Activated naive CD4-positive, alpha-beta T cell (primary cell): Measurements from ENCODE around the gene CFAP58.
"Not testable (repeated sequence)": the region's sequence is repeated elsewhere in the genome, so short reads cannot be mapped to it uniquely, and the experiment has no call there.

Source experiments
- DNase-seq, 4 experiments: peaks; one replicate each; lab custom pipeline; 2025; lab: John Stamatoyannopoulos, UW

CFAP58 gene

GRCh38 chr10:104434601-104435000 lies 81.0 kb downstream of the CFAP58 start:
- DNase-seq = no peak

- DNase-seq = no peak
These were observed 82.2 kb downstream of the CFAP58 start for GRCh38 chr10:104435822-104436221.

GRCh38 chr10:104437226-104437625 lies 83.6 kb downstream of the CFAP58 start:
- no peak for DNase-seq

GRCh38 chr10:104440221-104440620 lies 86.6 kb downstream of the CFAP58 start:
- no peak for DNase-seq

- no peak for DNase-seq
These were observed 87.8 kb downstream of the CFAP58 start for GRCh38 chr10:104441329-104442000.

- no peak for DNase-seq
These were observed 91.7 kb downstream of the CFAP58 start for GRCh38 chr10:104445359-104445758.

- DNase-seq = no peak
These were observed 92.5 kb downstream of the CFAP58 start for GRCh38 chr10:104446151-104446550.

GRCh38 chr10:104447331-104447730 lies 93.7 kb downstream of the CFAP58 start:
- DNase-seq = no peak

- DNase-seq = no peak
These were observed 94.3 kb downstream of the CFAP58 start for GRCh38 chr10:104447906-104448305.

GRCh38 chr10:104449391-104449790 lies 95.8 kb downstream of the CFAP58 start:
- no peak for DNase-seq

GRCh38 chr10:104450490-104450889 lies 96.9 kb downstream of the CFAP58 start:
- DNase-seq = no peak

GRCh38 chr10:104450954-104451353 lies 97.3 kb downstream of the CFAP58 start:
- no peak for DNase-seq

- no peak for DNase-seq
These were observed 99.3 kb downstream of the CFAP58 start for GRCh38 chr10:104452977-104453376.

GRCh38 chr10:104456802-104457542 lies 103.3 kb downstream of the CFAP58 start:
- DNase-seq = no peak

- no peak for DNase-seq
These were observed 103.9 kb downstream of the CFAP58 start for GRCh38 chr10:104457543-104457828.

GRCh38 chr10:104465575-104465974 lies 111.9 kb downstream of the CFAP58 start:
- not testable (repeated sequence) for DNase-seq

- not testable (repeated sequence) for DNase-seq
These were observed 115.2 kb downstream of the CFAP58 start for GRCh38 chr10:104468818-104469217.

GRCh38 chr10:104472505-104472904 lies 118.9 kb downstream of the CFAP58 start:
- no peak for DNase-seq

GRCh38 chr10:104472957-104473745 lies 119.5 kb downstream of the CFAP58 start:
- no peak for DNase-seq

- DNase-seq = no peak
These were observed 124.7 kb downstream of the CFAP58 start for GRCh38 chr10:104478380-104478779.

GRCh38 chr10:104479906-104480593 lies 126.4 kb downstream of the CFAP58 start:
- no peak for DNase-seq

- DNase-seq = no peak
These were observed 127.2 kb downstream of the CFAP58 start for GRCh38 chr10:104480797-104481196.
